H54 (cell line): ENCODE measurements around the gene ULBP1.
"Not testable (repeated sequence)": the region's sequence is repeated elsewhere in the genome, so short reads cannot be mapped to it uniquely, and the experiment has no call there.

Experiments
- DNase-seq: peaks from one replicate; pipeline ENCODE4 v3.0.0; 2011; ENCODE audit warnings: low spot score, mixed read lengths; ENCODE audit not compliant: insufficient read length
- FAIRE-seq: peaks from 3 replicates; lab custom pipeline; 2011; peaks lifted over from hg19 to GRCh38; lab: Jason Lieb, UNC
- POLR2A ChIP-seq: IDR thresholded peaks from 2 replicates; pipeline ENCODE4 v1.6.1; 2011; ENCODE audit warnings: low read depth, mild to moderate bottlenecking, low read length

Gene ULBP1

DNA sequence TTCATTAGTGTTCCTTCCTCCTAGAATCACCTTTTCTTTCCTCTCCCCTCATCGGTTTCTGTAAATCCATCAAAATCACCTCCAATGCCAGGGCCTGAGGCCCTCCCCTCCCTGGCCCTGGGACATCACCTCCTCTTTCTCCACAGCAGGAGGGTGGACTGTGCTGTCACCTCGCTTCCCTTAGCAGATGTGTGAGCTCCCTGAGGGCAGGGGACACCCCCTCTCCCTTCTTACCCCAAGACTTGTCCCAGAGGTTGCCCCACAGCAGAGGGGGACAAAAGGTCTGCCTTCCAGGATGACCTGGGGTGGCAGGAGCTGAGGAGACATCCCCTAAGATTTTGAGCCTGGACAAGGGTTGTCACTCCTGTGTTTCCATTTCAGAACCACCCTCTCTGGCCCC is 5.9 kb downstream of the ULBP1 start:
- FAIRE-seq = no peak
- DNase-seq = no peak
- no peak for TF ChIP-seq POLR2A

DNA sequence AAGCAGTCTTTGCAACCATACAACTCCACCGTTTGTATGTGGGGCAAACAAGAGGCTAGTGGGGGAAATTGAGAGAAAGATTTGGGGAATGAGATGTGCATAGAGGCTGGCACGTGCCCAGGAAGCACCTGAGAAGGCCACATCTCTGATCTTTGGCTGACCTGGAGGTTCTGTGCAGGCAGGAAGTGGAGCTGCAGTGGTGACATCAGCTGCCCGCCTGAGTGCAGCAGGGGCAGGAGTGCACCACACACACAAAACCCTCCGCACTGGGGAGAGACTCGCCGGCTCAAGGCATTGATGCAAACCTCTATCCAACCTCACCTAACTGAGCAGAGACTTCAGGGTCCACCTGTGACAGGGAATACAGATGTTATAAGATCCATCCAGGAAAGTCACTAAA is 10.7 kb downstream of the ULBP1 start:
- DNase-seq, FAIRE-seq: not testable (repeated sequence)

DNA sequence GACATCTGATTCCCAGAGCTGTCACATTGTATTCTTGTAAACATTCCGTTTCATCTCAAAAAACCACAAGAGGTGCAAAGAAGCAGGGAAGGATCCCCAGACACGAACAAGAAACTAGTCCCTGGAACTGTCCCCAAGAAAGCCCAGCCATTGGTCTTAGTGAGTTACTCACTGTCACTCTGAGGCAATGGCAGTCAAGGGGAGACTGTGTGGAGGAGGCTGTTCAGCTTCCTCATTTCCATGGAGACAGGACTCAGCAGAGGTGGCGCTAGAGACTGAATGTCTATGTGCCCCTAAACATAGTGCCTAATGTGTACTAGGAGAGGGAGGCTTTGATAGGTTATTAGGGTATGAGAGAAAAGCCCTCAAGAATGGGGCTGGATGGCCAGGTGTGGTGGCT is 11.1 kb downstream of the ULBP1 start:
- no peak for TF ChIP-seq POLR2A
- no peak for DNase-seq
- no peak for FAIRE-seq

DNA sequence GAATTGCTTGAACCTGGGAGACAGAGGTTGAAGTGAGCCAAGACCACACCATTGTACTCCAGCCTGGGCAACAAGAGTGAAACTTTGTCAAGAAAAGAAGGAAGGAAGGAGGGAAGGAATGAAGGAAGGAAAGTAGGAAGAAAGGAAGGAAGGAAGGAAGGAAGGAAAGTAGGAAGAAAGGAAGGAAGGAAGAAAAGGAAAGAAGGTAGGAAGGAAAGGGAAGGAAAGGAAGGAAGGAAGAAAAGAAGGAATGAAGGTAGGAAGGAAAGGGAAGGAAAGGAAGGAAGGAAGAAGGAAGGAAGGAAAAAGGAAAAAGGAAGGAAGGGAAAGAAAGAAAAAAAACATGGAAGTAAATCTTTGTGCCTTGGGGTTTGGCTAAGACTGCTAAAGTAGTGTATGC is 11.7 kb downstream of the ULBP1 start:
- no peak for TF ChIP-seq POLR2A
- FAIRE-seq = no peak

DNA sequence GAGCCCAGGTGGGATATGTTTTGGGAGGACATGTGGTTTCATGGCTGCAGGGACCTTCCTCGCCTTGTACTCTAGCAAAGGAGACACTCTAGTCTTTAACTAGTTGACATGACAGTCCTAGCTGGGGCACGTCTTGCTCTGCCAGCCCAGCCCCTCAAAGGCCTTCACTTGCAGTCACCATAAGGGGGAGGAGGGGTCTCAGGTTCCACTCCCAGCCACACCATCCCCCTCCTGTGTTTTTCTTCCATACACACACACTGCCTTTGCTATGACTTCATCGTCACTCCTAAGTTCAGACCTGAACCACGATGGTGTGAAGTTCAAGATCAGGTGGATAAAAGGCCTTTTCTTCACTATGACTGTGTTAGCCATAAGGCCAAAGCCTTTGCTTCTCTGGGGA is 13.5 kb downstream of the ULBP1 start:
- no peak for TF ChIP-seq POLR2A
- no peak for FAIRE-seq
- no peak for DNase-seq

More for the DNA sequence above, 11.7 kb downstream of the ULBP1 start:
- no peak for DNase-seq

DNA sequence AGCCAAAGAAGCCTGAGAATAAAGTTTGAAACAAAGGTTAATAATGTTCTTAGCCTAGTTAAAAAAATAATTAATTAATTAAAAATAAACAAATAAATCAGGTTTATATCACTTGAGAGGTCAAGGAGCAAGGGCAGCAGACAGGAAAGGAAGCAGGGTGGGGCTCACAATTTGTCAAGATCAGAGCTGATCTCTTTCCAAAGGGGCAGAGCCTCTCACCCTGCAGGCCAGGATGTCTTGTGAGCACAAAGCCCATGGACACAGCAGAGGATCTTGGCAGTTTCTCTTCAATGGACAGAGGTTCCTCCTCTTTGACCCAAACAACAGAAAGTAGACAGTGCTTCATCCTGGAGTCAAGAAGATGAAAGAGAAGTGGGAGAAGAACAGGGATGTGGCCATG is 14.9 kb downstream of the ULBP1 start:
- no peak for TF ChIP-seq POLR2A
- DNase-seq (no peak), FAIRE-seq (no peak)

DNA sequence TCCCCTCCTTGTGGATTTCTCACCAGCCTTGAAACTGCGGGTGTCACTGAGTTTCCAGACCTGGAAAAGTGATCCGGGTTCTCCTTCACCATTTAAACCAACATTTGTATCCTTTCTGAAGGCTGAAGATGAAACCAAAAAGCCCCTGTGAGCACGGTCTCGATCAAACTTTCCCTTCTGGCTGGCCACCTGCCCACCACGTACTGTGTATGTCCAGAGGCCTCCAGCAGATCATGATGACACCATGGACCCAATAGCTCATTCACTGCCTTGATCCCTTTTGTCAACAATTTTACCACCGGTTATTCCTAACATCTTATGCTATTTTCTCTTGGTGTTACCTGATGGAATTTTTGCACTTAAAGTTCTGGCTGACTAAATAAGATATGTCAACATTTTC is 15.6 kb downstream of the ULBP1 start:
- DNase-seq (no peak), FAIRE-seq (no peak)
- no peak for TF ChIP-seq POLR2A

DNA sequence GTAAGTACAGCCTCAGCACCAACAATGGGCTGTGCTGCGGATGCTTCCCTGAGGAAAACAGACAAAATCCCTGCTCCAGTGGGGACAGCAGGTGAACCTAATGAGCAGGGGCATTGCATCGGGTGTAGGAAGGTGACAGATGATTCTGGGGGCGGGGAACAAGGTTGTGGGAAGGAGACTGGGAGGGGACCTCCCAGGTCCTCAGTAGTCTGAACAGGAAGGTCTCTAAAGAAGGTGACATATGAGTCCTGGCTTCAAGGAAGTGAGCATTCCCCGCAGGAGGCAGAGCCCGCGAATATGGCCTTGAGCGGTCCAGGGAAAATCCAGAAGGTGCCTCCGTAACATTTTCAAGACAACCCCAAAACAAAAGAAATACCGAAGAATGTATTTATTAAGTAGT is 19.4 kb downstream of the ULBP1 start:
- no peak for FAIRE-seq
- DNase-seq = no peak
- no peak for TF ChIP-seq POLR2A

DNA sequence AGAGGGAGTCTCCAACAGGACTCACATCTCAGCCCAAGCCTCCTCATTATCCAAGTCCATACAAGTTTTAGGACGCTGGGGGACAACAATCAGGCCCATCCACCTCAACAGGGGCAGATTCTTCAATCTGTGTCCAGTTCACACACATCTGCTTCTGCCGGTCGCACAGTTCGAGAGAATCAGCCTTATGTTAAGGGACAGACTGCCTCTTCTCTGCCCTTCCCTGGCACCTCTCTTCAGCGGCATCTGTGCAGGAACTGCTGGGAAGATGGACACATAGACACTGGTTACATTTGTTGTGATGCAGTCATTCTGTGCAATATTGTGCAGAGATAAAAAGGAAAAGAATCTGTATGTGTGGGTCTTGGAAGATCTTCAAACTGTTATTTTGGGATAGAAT is 21.0 kb downstream of the ULBP1 start:
- DNase-seq (no peak), FAIRE-seq (no peak)
- no peak for TF ChIP-seq POLR2A

DNA sequence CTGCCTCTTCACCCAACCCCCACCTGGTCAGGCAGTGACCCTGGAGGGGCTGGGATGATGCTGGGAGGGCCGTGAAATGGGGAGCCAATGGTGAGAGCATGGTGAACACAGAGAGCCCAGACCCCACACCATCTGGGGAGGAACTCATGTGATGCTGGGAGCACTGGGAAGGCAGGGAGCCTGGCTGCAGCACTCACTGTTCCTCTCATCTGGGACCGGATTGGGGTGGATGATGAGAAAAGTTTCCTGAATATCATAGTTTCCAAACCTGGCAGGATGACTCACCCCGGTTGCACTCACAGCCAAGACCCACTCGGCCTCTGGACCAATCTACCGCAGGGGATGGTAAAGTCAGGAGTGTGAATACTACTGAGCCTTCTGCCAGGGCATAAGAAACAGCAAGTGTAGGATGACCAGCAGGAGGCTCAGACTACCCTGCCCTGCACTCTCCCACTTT is 21.8 kb downstream of the ULBP1 start:
- DNase-seq (no peak), FAIRE-seq (no peak)
- TF ChIP-seq POLR2A = no peak

DNA sequence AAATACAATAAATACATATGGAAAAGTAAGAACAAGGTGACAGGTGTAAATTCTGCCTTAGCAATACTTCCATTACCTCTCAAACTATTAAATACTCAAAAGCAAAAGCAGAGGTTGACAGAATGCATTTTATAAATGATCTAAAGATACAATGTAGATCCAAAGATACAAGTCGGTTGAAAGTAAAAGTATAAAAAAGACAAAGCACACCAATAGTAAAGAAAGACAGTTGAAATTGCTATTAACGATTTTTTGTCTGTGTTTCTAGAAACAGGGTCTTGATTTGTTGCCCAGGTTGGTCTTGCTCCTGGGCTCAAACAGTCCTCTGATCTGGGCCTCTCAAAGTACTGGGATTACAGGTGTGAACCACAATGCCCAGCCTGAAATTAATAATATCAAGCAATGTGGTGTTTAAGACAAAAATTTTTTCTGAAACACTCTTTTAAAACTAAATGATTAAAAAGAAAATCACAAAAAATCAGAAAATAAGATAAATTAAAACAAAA is 23.9 kb downstream of the ULBP1 start:
- no peak for DNase-seq
- TF ChIP-seq POLR2A = no peak
- FAIRE-seq = no peak

DNA sequence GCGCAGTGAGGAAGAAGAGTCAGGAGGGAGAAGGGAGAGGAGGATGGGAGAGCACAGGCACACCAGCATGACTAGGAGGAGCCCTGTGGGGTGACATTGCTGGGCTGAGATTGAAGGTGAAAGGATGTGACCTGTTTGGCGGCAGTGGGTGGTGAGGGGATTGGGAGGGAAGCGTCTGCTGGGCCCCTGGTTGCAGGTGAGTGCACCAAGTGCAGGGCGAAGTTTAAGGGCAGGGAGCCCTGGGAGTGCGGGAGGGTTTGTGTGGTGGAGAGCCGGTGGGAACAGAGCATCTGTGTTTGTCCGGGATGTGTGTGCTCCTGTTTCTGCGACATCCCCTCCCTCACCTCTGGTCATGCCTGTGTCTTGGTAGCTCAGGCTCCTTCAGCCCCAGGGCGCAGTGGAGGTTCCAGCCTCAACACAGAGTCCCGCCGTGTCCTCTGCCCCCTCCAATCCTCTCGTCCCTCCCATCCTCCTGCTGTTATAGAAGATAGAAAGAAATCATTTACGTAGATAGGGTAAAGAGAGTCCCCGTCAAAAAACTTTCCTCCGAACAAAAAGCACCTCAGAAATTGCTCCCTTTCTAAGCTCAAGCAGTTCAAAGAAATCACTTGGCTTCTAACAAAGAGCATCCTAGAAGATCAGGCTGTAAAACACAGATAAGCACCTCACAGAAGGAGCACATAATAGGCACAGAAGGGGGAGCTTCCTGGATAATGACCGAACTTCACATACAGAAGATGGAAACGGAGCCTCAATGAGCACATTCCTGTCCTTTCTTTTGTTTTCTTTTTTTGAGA is 25.0 kb downstream of the ULBP1 start:
- DNase-seq (no peak), FAIRE-seq (no peak)
- TF ChIP-seq POLR2A = no peak

DNA sequence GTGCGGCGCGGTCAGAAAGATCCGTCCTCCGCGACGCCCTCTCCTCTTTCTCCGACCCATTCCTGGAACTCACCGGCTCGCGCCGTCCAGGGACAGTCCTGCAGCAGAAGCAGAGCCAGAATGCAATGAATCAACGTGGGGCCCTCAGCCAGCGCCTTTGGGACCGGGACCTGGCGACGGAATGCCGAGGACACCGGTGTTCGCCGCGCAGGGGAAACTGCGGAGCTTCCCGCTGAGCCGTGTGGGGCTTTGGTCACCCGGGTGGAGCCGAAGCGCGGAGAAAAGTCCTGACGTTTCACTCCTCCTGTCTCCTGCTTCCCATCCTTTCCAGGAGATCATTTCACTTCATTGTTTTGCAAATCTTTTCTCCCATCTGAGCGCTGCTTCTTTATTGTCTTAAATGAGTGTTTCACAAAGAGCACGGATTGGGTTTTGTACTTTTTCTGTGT is 26.5 kb downstream of the ULBP1 start:
- TF ChIP-seq POLR2A = no peak
- FAIRE-seq (no peak), DNase-seq (no peak)

DNA sequence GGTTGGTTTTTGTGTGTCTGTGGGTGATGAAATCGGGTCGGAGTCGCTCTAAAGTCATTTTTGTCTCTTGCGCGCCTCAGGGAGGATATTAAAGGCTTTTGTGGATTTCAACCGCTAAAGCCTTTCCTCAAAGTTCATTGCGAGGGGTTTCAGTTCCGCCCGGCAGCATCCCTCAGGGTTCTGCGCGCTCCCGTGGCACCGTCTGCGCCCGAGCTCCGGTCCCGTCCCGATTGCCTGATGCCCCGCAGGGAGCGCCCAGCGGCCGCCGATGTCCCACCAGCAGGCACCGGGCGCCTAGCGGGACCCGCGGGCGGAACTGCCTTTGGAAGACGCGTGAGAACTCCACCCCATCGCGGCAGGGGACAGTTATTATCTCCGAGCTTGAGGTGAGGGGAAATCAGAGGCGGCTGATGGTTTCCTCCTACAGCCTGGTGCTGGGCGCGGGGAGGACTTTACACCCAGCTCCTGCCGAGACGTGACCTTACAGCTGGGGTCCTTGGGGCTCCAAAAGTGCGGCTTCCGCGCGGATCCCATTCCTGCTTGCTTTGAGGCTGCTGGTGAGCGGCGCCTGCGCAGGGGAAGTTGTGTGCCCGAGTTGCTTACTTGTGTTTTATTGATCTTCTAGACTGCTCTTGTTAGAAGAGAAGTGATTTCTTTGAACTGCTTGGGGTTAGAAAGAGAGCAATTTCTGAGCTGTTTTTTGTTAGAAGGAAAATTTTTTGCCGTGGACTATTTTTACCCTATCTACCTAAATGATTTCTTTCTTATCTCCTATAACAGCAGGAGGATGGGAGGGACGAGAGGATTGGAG is 27.1 kb downstream of the ULBP1 start:
- TF ChIP-seq POLR2A = no peak
- DNase-seq = no peak
- FAIRE-seq = no peak

DNA sequence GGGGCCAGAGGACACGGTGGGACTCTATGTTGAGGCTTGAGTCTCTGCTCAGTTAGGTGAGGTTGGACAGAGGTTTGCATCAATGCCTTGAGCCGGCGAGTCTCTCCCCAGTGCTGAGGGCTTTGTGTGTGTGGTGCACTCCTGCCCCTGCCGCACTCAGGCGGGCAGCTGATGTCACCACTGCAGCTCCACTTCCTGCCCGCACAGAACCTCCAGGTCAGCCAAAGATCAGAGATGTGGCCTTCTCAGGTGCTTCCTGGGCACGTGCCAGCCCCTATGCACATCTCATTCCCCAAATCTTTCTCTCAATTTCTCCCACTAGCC is 27.7 kb downstream of the ULBP1 start:
- not testable (repeated sequence) for DNase-seq, FAIRE-seq
